ENCODE measurements around the gene SLAIN2.

DNA sequence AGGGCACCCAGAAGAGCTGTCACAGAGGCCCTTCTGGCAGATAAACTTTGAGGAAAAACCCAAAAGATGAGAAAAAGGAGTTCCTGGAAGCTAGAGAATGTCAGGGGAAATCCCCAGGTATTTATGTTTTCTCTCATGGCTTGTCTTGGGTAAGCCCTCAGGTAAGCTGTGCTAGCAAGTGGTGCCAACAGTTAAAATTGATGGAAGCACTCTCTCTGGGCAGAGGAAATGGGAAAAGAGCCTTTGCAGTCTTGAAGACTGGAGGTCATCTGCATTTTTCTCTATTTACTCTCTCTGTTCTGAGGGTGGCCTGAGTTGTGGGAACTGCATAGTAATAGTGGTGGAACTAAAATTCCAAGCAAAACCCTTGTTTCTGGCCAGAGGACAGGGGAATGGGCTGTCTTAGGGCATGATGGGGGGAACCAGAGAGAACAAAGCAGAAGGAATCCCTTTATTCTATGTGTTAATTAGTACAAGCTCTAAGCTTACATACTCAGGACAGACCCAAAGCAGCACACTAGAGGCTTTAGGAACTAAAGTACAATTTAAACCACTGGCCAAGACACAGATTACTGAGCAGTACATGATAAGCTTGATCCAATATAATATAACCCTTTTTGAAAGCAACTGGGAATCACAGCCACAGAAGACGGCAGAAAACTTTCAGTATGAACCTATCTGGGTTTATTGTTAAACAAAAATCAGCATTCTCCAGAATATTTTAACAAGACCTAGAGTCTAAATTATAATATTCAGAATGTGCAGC is 88.6 kb downstream of the SLAIN2 start:
- TF ChIP-seq, protein P1, sequence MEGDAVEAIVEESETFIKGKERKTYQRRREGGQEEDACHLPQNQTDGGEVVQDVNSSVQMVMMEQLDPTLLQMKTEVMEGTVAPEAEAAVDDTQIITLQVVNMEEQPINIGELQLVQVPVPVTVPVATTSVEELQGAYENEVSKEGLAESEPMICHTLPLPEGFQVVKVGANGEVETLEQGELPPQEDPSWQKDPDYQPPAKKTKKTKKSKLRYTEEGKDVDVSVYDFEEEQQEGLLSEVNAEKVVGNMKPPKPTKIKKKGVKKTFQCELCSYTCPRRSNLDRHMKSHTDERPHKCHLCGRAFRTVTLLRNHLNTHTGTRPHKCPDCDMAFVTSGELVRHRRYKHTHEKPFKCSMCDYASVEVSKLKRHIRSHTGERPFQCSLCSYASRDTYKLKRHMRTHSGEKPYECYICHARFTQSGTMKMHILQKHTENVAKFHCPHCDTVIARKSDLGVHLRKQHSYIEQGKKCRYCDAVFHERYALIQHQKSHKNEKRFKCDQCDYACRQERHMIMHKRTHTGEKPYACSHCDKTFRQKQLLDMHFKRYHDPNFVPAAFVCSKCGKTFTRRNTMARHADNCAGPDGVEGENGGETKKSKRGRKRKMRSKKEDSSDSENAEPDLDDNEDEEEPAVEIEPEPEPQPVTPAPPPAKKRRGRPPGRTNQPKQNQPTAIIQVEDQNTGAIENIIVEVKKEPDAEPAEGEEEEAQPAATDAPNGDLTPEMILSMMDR (IDR thresholded peaks at IDR 0.05; ENCODE audit: insufficient read depth, low read depth, low read length) = no peak
- no peak for TF ChIP-seq EZH2 (IDR thresholded peaks at IDR 0.05; ENCODE audit: insufficient read depth, low read length)
